Measurements from ENCODE around the gene FALEC. TPM values are rescaled to one million over a fixed set of nuclear protein-coding genes. Genes with fewer than 3 reads are reported as not detected.

FALEC gene
- total RNA-seq, 4 donors from 2014 or later: 1.1 TPM; not detected in 3

- no peak for TF ChIP-seq POLR2A (IDR thresholded peaks at IDR 0.05)
- TF ChIP-seq, protein P1, sequence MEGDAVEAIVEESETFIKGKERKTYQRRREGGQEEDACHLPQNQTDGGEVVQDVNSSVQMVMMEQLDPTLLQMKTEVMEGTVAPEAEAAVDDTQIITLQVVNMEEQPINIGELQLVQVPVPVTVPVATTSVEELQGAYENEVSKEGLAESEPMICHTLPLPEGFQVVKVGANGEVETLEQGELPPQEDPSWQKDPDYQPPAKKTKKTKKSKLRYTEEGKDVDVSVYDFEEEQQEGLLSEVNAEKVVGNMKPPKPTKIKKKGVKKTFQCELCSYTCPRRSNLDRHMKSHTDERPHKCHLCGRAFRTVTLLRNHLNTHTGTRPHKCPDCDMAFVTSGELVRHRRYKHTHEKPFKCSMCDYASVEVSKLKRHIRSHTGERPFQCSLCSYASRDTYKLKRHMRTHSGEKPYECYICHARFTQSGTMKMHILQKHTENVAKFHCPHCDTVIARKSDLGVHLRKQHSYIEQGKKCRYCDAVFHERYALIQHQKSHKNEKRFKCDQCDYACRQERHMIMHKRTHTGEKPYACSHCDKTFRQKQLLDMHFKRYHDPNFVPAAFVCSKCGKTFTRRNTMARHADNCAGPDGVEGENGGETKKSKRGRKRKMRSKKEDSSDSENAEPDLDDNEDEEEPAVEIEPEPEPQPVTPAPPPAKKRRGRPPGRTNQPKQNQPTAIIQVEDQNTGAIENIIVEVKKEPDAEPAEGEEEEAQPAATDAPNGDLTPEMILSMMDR (IDR thresholded peaks at IDR 0.05): no peak
- intact Hi-C loops (cut with DNase I; ENCODE audit: low total_unique reads): no loop called here
- H3K4me3 ChIP-seq (ENCODE audit: low read depth, poor library complexity, severe bottlenecking): no peak overlapping the region
- no peak for DNase-seq (ENCODE audit: low spot score in 2 of 2)
- WGBS, 2 donors: 90 to 91% methylated on average over 6 of the region's 6 CpGs
These were observed 10.1 kb upstream of the FALEC start for GRCh38 chr1:150505431-150505830.

DNA sequence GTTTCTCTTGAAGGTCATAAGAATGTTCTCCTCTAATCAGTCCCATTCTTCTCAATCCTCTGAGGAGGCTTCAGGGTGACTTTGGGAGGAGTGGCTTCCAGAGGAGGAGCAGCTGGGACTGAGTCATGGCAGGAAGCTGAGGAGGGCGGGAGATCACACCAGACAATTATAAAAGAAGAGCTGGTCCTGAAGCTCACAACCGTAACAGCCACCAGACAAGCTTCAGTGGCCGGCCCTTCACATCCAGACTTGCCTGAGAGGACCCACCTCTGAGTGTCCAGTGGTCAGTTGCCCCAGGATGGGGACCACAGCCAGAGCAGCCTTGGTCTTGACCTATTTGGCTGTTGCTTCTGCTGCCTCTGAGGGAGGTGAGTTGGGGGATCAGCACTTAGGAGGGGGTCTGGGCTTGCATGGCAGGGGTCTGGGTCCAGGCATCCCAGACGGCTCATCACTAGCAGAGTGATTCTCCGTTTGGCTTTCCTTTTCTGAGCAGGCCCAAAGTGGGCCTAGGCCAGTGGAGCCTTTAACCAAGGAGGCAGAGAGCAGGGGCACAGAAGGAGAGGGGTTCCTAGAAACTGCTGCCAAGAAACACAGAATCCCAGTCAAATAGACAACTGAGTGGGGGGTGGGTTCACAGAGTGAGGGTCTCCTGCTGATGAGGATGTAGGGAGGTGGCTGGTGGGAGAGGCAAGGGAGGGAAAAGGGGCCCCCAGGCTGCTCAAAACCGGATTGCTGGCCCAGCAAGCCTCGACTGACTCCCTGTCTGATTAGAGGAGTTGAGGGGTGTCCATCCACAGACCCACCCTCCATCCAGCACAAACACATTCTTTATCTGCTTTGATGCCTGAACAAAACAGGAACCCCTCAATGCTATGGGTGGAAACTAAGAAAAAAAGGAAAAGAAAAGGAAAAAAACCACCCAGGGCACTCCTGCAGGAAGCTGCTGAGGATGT, 7.4 kb upstream of the FALEC start, which contains the start of gene ECM1:
ECM1 (plus strand) TSS at position 198 of the 953 bp plus-strand sequence; CDS start at position 299, 101 bp downstream.
- intact Hi-C loops (cut with DNase I; ENCODE audit: low total_unique reads): no loop called here
- WGBS, 2 donors: 17 to 20% methylated on average over 7 of the region's 7 CpGs
- no peak within 1 kb of the TSS for H3K4me3 ChIP-seq (ENCODE audit: low read depth, poor library complexity, severe bottlenecking)
- DNase-seq (ENCODE audit: low spot score in 2 of 2): peak; percentile 77 to 94
- TF ChIP-seq, protein P1 (IDR thresholded peaks at IDR 0.05): no peak
- no peak for TF ChIP-seq POLR2A (IDR thresholded peaks at IDR 0.05)

- 32 to 41% methylated on average over 4 of the region's 4 CpGs for WGBS, 2 donors
- DNase-seq (ENCODE audit: low spot score in 2 of 2): no peak
These were observed 6.6 kb upstream of the FALEC start for GRCh38 chr1:150508982-150509381.

DNA sequence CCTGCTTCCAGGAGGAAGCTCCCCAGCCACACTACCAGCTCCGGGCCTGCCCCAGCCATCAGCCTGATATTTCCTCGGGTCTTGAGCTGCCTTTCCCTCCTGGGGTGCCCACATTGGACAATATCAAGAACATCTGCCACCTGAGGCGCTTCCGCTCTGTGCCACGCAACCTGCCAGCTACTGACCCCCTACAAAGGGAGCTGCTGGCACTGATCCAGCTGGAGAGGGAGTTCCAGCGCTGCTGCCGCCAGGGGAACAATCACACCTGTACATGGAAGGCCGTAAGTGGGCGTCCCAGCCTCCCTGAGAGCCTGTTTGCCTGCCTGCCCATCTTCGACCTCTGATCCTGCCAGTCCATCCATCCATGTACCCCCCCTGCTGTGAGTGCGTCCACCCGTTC, 4.0 kb upstream of the FALEC start:
- intact Hi-C loops (cut with DNase I; ENCODE audit: low total_unique reads): no loop called here
- no peak for DNase-seq (ENCODE audit: low spot score in 2 of 2)
- H3K4me3 ChIP-seq (ENCODE audit: low read depth, poor library complexity, severe bottlenecking): no peak overlapping the region
- TF ChIP-seq, protein P1 (IDR thresholded peaks at IDR 0.05): no peak
- TF ChIP-seq POLR2A (IDR thresholded peaks at IDR 0.05): no peak
- 92 to 95% methylated on average over 12 of the region's 12 CpGs for WGBS, 2 donors

More at GRCh38 chr1:150508982-150509381, 6.6 kb upstream of the FALEC start:
- H3K4me3 ChIP-seq (ENCODE audit: low read depth, poor library complexity, severe bottlenecking): no peak overlapping the region
- intact Hi-C loops (cut with DNase I; ENCODE audit: low total_unique reads): no loop called here
- TF ChIP-seq, protein P1 (IDR thresholded peaks at IDR 0.05): no peak
- TF ChIP-seq POLR2A (IDR thresholded peaks at IDR 0.05): no peak

GRCh38 chr1:150511985-150512660, 3.4 kb upstream of the FALEC start:
- WGBS, 2 donors: 89 to 93% methylated on average over 17 of the region's 17 CpGs
- no peak for DNase-seq (ENCODE audit: low spot score in 2 of 2)
- TF ChIP-seq, protein P1 (IDR thresholded peaks at IDR 0.05): no peak
- TF ChIP-seq POLR2A (IDR thresholded peaks at IDR 0.05): no peak
- intact Hi-C loops (cut with DNase I; ENCODE audit: low total_unique reads): no loop called here
- H3K4me3 ChIP-seq (ENCODE audit: low read depth, poor library complexity, severe bottlenecking): no peak overlapping the region

Data from lower leg skin (tissue), 4 donors.